Activated T-cell treated with anti-CD3 and anti-CD28 coated beads for 24 hours (primary cell): Measurements from ENCODE around the gene GPR85.
"Not testable (repeated sequence)": the region's sequence is repeated elsewhere in the genome, so short reads cannot be mapped to it uniquely, and the experiment has no call there.

Source experiments
- DNase-seq: peaks from one replicate; pipeline ENCODE4 v3.0.0-alpha.2; 2020; ENCODE audit warnings: low read depth

The GPR85 gene

GRCh38 chr7:113086431-113086888, at the start of gene GPR85:
GPR85 (minus strand) TSS chr7:113086827; CDS start chr7:113084721, 2,106 bp downstream.
- peak; percentile 4 for DNase-seq

- DNase-seq = no peak
These were observed 47.4 kb upstream of the GPR85 start for GRCh38 chr7:113134025-113134424.

GRCh38 chr7:113131367-113131766, 44.7 kb upstream of the GPR85 start:
- DNase-seq = no peak

- DNase-seq = no peak
These were observed 41.4 kb upstream of the GPR85 start for GRCh38 chr7:113128031-113128430.

GRCh38 chr7:113125728-113126127, 39.1 kb upstream of the GPR85 start:
- DNase-seq = no peak

- DNase-seq = no peak
These were observed 36.1 kb upstream of the GPR85 start for GRCh38 chr7:113122744-113123143.

GRCh38 chr7:113120647-113121046, 34.0 kb upstream of the GPR85 start:
- no peak for DNase-seq

- DNase-seq = no peak
These were observed 32.8 kb upstream of the GPR85 start for GRCh38 chr7:113119429-113119828.

- DNase-seq = peak; percentile 86
These were observed 31.7 kb upstream of the GPR85 start, which contains the start of gene SMIM30 for GRCh38 chr7:113118074-113118959. SMIM30 (minus strand) TSS chr7:113118554; CDS start chr7:113117578, 976 bp downstream.

GRCh38 chr7:113117374-113117774, 30.7 kb upstream of the GPR85 start:
- DNase-seq = not testable (repeated sequence)

GRCh38 chr7:113113912-113114311, 27.3 kb upstream of the GPR85 start:
- no peak for DNase-seq

GRCh38 chr7:113109718-113110117, 23.1 kb upstream of the GPR85 start:
- no peak for DNase-seq

GRCh38 chr7:113100121-113100603, 13.5 kb upstream of the GPR85 start:
- no peak for DNase-seq

- DNase-seq = no peak
These were observed 12.8 kb upstream of the GPR85 start for GRCh38 chr7:113099284-113099919.

GRCh38 chr7:113094517-113095249, 8.1 kb upstream of the GPR85 start:
- DNase-seq = no peak

GRCh38 chr7:113093561-113093960, 6.9 kb upstream of the GPR85 start:
- no peak for DNase-seq

GRCh38 chr7:113092762-113093161, 6.1 kb upstream of the GPR85 start:
- DNase-seq = no peak

- no peak for DNase-seq
These were observed 708 bp upstream of the GPR85 start for GRCh38 chr7:113087071-113087998.

- no peak for DNase-seq
These were observed 741 bp downstream of the GPR85 start for GRCh38 chr7:113085781-113086390.

GRCh38 chr7:113084496-113085172, 2.0 kb downstream of the GPR85 start:
- no peak for DNase-seq
